Measurements from ENCODE around the gene GAD1. TPM values are rescaled to one million over a fixed set of nuclear protein-coding genes. Genes with fewer than 3 reads are reported as not detected.

GAD1 gene
- total and polyA plus RNA-seq, 7 donors = 0.06 TPM; not detected in 6

GRCh38 chr2:170819680-170820664 is 3.3 kb downstream of the GAD1 start:
- DNase-seq = no peak
- intact Hi-C loops (cut with DNase I) = loop anchor here (10.0 kb wide), 3 partner anchors 115 to 495 kb away; no protein-coding TSS in a partner anchor
- 9 to 12% (median 10%) methylated on average over 43 to 45 of the region's 45 CpGs for WGBS, 3 donors
- H3K9me3 ChIP-seq = no peaks in the 10 kb centered on the region
- H3K4me3 ChIP-seq = peak overlapping the region; percentile 30
- peaks cover 0 to 93% (median 42%) of the 10 kb centered on the region in 3 donors for H3K27me3 ChIP-seq (ENCODE audit: insufficient read depth in 3 of 3, low read length in 2 of 3)
- no peaks in the 10 kb centered on the region for H3K36me3 ChIP-seq (ENCODE audit: insufficient read depth in 1 of 2, low read depth in 1 of 2)
- no peak for TF ChIP-seq CTCF (IDR thresholded peaks at IDR 0.05)
- no peak overlapping the region for H3K27ac ChIP-seq
- H3K4me1 ChIP-seq = peaks cover 60% of the 10 kb centered on the region
- ATAC-seq = no peak

DNA sequence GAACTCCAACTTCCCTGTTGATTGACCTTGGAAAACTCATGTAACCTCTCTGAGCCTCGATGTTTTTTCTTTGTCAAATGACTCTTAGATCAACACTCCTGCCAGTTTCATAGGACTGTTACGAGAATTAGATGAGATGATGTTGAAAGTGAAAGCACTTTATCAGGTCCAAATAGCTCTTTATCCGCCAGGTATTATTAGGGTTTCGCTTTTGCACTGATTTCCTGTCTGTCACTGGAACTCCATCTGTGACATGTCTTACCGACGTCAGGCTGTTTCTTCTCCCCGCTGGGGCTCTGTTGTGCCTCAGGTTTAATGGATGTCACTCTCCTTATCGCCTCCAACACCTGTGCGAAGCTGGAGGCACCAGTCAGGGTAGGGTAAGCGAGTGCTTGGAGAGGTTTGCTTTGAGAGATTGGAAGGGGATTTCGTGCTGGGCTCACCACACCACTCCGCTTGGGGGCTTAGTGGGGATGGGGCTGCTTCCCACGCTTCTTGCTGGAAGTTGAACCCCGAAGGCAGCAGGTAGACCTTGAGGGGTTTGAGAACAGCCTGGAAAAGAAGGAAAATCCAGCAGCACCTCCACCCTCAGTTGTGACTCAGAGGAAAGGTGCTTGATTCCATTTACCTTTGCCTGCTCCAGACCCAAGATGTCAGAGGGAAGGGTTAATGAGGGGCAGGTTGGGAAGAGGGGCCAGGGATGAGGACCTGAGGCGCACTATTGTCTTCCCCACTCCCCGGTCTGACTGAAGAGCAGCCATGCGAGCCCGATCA is 4.3 kb downstream of the GAD1 start:
- Histone ChIP-seq H3K4me1 (peaks cover 58% of the 10 kb centered on the region), H3K9me3 (no peaks in the 10 kb centered on the region), H3K4me3 (peak overlapping the region; percentile 60), H3K36me3 (ENCODE audit: insufficient read depth in 1 of 2, low read depth in 1 of 2) (no peaks in the 10 kb centered on the region), H3K27me3 (ENCODE audit: insufficient read depth in 3 of 3, low read length in 2 of 3) (peaks cover 0 to 93% (median 38%) of the 10 kb centered on the region in 3 donors), H3K27ac (no peak overlapping the region)
- 21 to 28% (median 24%) methylated on average over 18 of the region's 18 CpGs for WGBS, 3 donors
- intact Hi-C loops (cut with DNase I) = no loop called here
- no peak for TF ChIP-seq CTCF (IDR thresholded peaks at IDR 0.05)
- ATAC-seq = no peak
- no peak for DNase-seq

DNA sequence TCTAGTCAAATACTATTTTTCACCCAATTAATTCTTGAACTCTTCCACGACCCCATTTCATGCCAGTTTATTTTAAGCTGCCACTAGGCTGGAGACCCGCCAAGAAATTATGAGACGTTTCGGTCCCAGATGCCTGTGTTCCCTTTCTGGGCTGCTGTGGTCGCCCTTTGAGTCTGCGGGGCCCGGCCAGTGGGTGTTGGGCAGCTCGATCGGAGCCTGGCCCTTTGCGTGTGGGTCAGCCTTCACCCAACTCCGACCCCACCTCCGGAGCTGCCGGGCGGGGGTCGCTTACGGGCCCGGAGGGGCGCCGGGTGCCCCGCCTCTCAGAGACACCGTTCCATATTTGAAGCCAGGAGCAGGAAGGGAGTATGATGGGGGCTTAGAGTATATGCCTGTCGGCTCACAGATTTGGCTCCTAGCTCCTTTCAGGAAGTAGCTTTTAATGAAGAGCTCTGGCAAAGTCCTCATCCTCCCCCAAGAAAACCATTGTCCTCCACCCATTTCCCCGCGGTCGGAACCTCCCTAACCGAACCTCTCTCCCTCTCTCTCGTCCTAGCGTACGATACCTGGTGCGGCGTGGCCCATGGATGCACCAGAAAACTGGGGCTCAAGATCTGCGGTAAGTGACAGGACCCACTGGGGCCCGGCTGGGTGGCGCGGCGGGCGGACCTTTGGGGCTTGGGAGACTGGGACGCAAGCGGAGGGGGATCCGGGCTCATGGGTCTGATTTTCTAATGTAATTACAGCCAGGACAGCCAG is 5.0 kb downstream of the GAD1 start:
- Histone ChIP-seq H3K27ac (no peak overlapping the region), H3K36me3 (ENCODE audit: insufficient read depth in 1 of 2, low read depth in 1 of 2) (no peaks in the 10 kb centered on the region), H3K27me3 (ENCODE audit: insufficient read depth in 3 of 3, low read length in 2 of 3) (peaks cover 0 to 86% (median 35%) of the 10 kb centered on the region in 3 donors), H3K4me3 (peak overlapping the region; percentile 60), H3K4me1 (peaks cover 50% of the 10 kb centered on the region), H3K9me3 (no peaks in the 10 kb centered on the region)
- no peak for DNase-seq
- no peak for ATAC-seq
- intact Hi-C loops (cut with DNase I) = no loop called here
- 4 to 8% (median 5%) methylated on average over 40 of the region's 40 CpGs for WGBS, 3 donors
- no peak for TF ChIP-seq CTCF (IDR thresholded peaks at IDR 0.05)

- WGBS, 3 donors = 3 to 9% (median 9%) methylated on average over 37 to 43 of the region's 43 CpGs
- H3K4me1 ChIP-seq = peaks cover 42% of the 10 kb centered on the region
- intact Hi-C loops (cut with DNase I) = no loop called here
- peaks cover 0 to 82% (median 31%) of the 10 kb centered on the region in 3 donors for H3K27me3 ChIP-seq (ENCODE audit: insufficient read depth in 3 of 3, low read length in 2 of 3)
- TF ChIP-seq CTCF (IDR thresholded peaks at IDR 0.05) = peak; percentile 27
- DNase-seq (no peak), ATAC-seq (peak in 3 of 4 donors; percentile 46 to 63 (median 57))
- H3K27ac ChIP-seq = no peak overlapping the region
- peak overlapping the region; percentile 60 for H3K4me3 ChIP-seq
- H3K36me3 ChIP-seq (ENCODE audit: insufficient read depth in 1 of 2, low read depth in 1 of 2) = no peaks in the 10 kb centered on the region
- H3K9me3 ChIP-seq = no peaks in the 10 kb centered on the region
These were observed 5.8 kb downstream of the GAD1 start for GRCh38 chr2:170822290-170823087.
